ENCODE results near the gene ZMYM1.
"Not testable (repeated sequence)": the region's sequence is repeated elsewhere in the genome, so short reads cannot be mapped to it uniquely, and the experiment has no call there.

ZMYM1 gene

DNA sequence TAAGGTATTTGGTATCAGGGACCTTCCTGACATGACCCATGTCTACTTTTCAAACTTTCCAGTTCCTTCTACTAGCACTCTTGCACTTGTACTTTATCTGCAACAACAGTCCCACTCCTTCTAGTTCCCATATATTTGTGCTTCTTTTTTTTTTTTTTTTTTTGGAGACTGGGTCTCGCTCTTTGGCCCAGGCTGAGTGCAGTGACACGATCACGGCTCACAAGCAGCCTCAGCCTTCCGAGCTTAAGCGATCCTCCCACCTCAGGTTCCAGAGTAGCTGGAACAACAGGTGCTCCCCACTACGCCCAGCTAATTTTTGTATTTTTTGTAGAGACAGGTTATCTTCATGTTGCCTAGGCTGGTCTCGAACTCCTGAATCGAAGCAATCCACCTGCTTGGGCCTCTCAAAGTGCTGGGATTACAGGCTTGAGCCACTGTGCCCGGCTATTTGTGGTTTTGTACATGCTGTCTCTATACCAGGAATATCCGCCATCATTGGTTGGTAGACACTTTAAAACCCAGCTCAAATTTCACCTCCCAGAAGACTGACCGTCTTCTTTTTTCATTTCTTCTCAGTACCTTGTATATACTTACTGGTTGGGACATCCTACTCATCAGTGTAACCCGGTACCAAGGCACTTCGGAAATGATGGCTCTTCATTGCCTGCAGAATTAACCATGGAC, 1.1 kb downstream of the ZMYM1 start:
- DNase-seq = no peak

DNA sequence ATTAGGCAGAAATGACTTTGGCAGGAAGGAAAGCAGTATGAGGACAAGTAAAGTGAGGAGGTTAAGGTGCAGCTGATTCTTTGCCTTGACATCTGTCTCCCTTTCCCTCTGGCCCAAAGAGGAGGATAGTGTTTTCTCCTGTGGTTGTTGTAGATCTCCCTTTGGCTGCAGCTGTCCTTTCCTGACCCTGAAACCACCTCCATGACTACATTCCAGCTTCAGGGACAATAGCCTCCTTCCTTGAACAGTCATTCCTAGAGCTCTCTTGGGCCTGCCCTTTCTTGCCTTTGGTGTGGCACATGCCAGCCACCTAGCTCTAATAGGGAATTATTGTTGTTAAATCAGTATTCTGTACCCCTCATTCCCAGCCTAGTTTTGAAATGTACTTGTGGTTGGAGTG, 6.2 kb downstream of the ZMYM1 start:
- no peak for DNase-seq

DNA sequence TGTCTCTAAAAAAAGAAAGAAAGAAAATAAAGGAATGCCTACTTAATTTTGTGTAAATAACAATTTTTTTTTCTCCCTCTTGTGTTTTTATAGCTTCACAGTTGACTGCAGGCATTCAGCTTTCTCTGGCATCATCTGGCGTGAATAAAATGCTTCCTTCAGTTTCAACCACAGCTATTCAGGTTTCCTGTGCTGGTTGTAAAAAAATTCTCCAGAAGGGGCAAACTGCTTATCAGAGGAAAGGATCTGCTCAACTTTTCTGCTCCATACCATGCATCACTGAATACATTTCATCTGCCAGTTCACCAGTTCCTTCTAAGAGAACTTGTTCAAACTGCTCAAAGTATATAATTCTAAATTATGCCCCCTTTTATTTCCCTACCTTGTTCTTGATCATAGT, 18.0 kb downstream of the ZMYM1 start:
- peak; percentile 37 for DNase-seq

DNA sequence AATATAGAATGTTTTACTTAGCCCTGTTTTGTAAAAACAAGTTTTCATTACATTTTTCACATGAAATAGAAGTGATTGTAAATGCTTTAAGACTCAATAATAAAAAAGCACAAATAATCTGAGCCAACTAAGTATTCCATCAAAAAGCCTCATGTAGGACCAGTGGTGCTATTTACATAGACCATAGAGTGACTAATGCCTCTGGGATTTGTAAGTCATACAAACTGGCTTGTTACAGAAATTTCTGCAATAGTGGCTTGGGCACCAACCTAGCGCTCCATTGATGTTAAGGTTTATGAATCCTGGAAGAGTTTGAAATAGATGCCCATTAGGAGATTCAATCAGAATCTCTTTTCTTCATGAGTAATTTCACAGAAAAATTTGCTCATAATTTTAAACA, 31.9 kb downstream of the ZMYM1 start:
- no peak for DNase-seq

DNA sequence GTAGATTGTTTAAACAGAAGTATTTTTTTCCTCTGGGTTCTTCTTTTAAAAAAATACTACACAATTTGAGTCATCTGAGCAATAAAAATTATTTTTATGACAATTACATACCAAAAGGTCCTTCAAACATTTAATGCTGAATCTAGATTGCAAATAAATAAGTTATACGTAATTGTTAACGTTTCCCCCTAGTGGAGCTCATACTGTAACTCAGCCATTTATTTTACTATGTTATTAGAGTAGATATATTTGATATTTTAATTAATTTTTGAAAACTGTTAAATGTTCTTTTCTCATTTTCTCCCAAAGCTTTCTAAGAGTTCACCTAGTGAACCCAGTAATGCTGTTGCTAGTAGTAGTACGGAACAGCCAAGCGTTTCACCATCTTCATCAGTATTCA, 33.5 kb downstream of the ZMYM1 start:
- DNase-seq = no peak

DNA sequence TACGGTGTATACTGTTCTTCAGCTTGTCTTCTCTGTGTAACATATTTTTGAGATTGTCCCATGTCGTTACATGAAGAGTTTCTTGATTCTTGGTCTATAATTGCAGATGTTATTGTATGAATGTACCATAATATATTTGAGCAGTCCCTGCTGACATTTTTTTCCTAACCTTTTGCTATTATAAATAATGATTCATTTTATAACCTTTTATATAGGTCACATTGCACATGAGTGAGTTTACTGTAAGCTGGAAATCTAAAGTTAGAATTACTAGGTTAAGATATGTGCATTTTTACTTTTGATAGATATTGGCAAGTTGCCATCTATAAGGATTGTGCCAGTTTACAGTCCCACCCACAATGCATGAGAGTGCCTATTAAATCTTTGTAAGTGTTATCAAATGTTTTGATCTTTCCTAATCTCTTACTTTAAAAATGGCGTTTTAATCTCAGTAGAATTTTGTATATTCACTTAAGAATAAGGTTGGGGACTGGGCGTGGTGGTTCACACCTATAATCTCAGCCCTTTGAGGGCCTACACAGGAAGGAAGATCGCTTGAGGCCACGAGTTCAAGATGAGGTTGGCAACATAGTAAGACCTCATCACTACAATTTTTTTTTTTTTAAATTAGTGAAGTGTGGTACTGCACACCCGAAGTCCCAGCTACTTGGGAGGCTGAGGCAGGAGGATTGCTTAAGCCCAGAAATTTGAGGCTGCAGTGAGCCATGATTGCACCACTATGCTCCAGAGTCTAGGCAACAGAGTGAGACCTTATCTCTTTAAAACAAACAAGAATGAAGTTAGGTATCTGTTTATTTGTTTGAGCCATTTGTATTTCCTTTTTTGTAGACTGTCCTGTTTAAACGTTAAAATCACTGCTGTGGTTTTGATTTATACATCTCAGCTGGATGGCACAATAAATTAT, 36.5 kb downstream of the ZMYM1 start:
- DNase-seq = no peak

DNA sequence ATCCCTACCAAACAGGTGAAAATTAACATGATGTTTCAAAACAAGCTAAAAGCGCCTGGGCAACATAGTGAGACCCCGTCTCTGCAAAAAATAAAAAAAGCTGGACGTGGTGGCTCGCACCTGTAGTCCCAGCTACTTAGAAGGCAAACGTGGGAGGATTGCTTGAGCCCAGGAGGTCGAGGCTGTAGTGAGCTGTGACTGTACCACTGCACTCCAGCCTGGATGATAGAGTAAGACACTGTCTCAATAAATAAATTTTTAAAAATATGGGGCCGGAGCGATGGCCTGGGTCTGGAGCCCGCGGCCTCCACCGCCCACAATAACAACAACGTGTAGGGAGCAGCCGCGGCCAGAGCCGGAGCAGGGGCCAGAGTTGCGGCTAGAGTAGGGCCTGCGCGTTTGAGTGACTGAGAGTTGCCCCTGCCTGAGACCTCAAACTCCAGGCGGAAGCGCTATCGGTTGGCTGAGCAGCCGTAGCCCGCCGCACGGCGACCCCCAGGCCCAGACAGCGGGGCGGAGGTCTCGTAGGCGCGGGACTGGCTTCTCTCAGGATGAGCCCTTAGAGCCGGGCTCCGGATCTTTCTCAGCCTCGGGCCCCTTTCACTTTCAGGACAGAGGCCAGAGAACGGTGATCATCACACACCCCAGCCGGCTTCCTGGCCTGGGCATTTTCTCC, 41.4 kb downstream of the ZMYM1 start:
- DNase-seq = peak; percentile 13

DNA sequence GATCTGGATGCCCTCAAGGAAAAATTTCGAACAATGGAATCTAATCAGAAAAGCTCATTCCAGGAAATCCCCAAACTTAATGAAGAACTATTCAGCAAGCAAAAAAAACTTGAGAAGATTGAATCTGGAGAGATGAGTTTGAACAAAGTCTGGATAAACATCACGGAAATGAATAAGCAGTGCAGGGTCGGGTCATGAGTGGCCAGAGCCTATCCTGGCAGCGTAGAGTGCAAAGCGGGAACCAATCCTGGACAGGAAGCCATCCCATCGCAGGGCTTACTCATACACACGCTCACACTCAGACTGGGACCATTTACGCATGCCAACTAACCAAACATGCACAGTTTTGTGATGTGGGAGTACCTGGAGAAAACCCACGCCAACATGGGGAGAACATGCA, 43.1 kb downstream of the ZMYM1 start:
- DNase-seq = no peak

DNA sequence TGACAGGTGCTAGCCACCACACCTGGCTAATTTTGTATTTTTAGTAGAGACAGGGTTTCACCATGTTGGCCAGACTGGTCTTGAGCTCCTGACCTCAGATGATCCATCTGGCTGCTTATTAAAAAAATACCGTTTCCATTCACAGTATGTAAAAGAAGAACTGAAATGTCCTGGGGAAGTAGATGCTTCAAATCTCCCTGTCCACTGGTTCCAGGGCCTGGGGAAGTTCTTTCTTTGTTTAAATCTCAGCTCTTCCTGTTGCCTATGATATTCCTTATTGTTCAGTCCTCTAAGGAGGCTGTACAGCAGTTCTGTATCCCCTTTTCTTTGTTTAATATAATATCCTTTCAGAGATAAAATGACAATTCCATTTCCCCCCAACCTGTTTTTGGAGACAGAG, 47.4 kb downstream of the ZMYM1 start:
- DNase-seq = no peak

DNA sequence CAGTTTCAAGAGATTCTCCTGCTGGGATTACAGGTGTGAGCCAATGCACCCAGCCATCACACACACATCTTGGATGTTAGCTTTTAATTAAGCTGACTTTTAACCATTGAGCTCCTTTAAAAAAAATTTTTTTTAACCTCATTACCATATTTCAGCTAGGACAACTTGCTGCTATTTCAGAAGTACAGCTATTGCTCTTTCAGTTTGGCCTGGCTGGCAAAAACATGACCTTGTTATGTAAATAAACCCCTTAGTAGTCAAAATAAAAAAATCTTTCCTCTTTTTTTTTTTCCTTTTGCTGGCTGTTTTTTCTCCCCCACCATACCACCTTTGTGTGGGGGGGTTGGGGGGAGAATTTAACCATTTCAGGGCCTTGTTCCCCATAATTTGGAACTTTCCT, 49.9 kb downstream of the ZMYM1 start:
- DNase-seq = no peak

DNA sequence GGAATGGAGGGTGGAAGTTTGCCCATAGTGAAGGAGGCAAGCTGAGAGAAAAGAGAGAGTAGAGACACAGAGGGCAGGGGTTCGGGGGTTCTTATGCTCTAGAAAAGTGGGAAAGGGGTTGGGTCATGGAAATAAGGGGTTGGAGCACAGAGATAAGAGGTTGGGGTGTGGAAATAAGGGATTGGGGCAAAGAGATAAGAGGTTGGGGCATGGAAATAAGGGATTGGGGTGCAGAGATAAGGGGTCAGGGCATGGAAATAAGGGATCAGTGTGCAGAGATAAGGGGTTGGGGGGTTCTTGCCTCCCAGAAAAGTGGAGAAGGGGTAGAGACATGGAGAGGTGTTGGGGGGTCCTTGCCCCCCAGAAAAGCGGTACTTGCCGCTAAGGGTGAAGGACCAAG, 57.6 kb downstream of the ZMYM1 start:
- no peak for DNase-seq

DNA sequence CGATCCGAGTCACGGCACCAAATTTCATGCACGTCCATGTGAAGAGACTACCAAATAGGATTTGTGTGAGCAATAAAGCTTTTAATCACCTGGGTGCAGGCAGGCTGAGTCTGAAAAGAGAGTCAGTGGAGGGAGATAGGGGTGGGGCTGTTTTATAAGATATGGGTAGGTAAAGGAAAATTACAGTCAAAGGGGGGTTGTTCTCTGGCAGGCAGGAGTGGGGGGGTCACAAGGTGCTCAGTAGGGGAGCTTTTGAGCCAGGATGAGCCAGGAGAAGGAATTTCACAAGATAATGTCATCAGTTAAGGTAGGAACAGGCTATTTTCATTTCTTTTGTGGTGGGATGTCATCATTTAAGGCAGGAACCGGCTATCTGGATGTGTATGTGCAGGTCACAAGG, 58.4 kb downstream of the ZMYM1 start:
- DNase-seq = not testable (repeated sequence)

DNA sequence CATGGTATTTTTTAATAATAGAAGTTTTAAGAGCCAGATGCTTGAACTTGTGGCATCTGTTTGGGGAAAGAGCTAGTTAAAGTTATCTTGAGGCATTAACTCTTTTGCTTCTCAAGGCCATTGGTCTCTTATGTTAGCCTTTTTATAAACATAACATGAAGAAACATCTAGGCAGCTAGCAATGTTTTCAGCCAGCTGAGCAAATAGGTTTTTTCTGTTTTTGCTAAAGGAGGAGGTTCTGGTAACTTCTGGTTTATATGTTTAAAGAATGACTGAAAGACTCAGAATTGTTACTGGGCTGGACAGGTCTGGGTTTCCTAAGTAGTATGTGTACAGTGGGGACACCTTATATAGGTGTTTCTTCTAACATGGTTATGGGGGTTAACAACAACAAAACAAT, 63.1 kb downstream of the ZMYM1 start:
- DNase-seq = not testable (repeated sequence)

DNA sequence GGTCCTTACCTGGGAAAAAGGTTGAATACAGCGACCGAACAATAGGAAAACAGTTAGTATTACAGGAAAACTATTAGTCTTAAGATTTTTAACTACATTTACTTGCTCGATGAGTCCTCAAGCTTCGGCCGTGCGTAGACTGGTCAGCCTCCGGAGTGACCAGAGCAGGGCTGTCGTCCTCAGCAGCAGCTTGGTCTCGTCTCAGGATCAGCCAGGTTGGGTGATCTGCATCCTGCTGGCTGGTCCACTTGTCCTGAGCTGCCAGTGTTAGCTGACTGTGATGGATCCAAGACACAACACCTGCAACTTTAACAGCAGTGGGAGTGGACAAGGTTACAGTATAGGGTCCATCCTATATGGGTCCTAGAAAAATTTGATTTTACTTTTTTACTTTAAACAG, 63.5 kb downstream of the ZMYM1 start:
- not testable (repeated sequence) for DNase-seq

DNA sequence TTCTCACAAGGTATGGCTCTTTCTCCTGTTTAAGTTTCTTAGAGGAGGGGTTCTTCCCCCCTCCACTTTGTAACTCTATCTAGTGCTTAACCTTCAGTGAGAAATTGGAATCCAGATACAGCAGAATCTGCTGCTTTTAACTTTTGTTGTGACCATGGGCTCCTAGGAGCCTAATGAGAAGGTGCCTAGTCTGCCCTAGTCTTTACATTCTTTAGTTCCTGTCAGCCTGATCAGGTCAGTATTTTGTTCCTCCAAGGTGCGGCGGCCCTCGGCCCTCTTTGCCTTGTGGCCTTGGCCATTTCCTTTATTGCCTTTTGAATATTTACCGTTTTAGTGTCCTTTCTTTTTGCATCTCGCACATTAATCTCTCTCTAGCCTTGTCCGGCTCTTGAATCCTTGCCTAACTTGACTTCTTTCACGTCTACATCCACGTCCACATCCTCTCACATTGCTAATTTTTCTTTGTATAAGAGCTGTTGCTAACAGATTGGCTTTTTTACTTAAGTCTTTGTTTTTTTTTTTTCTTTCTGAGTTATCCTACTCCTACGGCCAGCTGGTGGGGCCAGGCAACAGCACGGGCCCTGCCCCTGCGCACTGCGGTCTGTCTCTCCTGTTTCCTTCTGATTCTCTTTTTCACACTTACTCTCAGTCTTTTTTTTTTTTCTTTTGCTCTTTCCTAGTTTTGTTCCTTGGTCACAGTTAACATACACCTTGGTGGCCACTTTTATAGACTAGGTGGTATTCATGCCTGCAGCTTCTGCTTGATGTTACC, 64.7 kb downstream of the ZMYM1 start:
- no peak for DNase-seq

DNA sequence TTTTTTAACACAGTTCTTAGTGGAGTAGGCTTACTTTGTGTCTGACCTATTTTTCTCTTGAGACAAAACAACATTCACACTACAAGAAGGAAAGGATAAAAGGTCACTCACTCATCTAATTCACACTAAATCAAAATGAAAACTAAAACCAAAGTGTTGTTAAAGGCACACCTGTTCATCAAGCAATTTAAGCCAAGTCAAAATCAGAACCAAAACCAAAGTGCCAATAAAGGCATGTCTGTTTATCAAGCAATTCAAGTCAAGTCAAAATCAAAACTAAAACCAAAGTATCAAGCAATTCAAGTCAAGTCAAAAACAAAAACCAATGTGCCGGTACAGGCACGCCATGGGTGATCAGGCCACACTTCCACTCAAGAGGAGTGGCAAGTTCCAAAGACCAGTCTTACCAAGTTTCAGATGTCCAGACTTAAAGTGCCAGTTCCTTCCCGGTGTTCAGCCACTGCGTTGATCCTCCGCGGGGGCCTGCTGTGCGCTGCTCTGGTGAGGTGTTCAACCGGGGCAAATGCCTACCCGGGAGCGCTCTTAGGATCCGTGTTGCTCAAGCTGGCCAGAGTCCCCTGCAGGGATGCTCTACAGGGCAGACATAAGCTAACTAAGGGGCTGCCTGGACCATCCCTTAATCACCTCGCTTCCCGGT, 66.8 kb downstream of the ZMYM1 start:
- peak; percentile 26 for DNase-seq

DNA sequence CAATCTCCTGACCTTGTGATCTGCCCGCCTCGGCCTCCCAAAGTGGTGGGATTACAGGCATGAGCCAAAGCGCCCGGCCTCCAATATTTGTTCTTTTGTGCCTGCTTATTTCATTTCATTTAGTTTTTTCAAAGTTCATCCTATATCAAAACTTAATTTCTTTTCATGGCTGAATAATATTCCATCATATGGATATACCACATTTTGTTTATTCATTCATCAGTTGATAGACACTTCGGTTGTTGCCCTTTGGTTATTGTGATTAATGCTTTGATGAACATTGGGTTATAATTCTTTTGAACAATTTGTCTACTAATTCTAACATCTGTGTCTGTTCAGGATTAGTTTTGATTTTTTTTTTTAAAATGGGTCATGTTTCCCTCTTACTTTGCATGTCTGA, 72.0 kb downstream of the ZMYM1 start:
- DNase-seq = no peak

DNA sequence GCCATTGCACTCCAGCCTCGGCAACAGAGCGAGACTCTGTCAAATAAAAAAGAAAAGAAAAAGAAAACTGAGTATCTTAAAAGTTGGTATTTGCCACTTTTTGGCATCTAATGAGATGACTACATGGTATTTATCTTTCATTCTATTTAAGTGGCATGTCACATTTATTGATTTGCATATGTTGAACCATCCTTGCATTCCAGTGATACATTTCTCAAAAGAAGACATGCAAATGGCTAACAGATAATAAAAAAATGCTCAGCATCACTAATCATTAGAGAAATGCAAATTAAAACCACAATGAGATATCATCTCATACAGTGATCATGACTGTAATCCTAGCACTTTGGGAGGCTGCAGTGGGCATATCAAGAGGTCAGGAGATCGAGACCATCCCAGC, 85.7 kb downstream of the ZMYM1 start:
- no peak for DNase-seq
